K562 (cell line): ENCODE results near the gene THSD8. TPM values are rescaled to one million over a fixed set of nuclear protein-coding genes. Genes with fewer than 3 reads are reported as not detected.

Experiments used
- ATAC-seq: fragments of 200-7000 bp; cut with Tn5 transposase; 3 replicates; pipeline ENCODE4 v1.9.1; 2020; ENCODE audit warnings: moderate library complexity
- BruUV-seq: library from RNA; stranded (reverse); fragments of 400-500 nt; replicated peaks from 2 replicates; lab custom pipeline; 2021; lab: Mats Ljungman, UMichigan
- CTCF ChIA-PET: fragments of 300-600 bp; formaldehyde crosslinking; extraction: SDS; loops from one replicate; lab custom pipeline; 2021; ENCODE audit warnings: low intra/inter-chr PET ratio; lab: Yijun Ruan, JAX
- POLR2A ChIA-PET: fragments of 300-600, 350-650 bp; sonication (Branson Sonifier 250); formaldehyde crosslinking; extraction: SDS; loops from one replicate; lab custom pipeline; 2021; ENCODE audit warnings: antibody characterized with exemption, inconsistent platforms; lab: Yijun Ruan, JAX
- DNase-seq, 4 experiments: peaks; one replicate each; pipeline versions ENCODE4 v3.0.0 to v3.0.0-alpha.2; 2011 to 2018; ENCODE audit warnings: low spot score in 3 of 4, mixed read lengths in 3 of 4; ENCODE audit errors: extremely low read depth in 1 of 4
- FAIRE-seq: peaks from 2 replicates; lab custom pipeline; 2011; peaks lifted over from hg19 to GRCh38; lab: Jason Lieb, UNC
- H2AFZ ChIP-seq: 2 replicates; pipeline ENCODE4 v1.6.0; 2011; ENCODE audit warnings: low read depth, low read length, control low read depth, inconsistent platforms
- H3K27ac ChIP-seq: fragments of 200-600 bp; 3 replicates; pipeline ENCODE4 v1.8.0; 2011; ENCODE audit warnings: low read depth, mild to moderate bottlenecking, control low read depth, inconsistent platforms, low read length, moderate library complexity, mixed read lengths; ENCODE audit errors: extremely low read depth
- H3K27me3 ChIP-seq, 2 experiments: fragments of 300-600 bp in 1 of 2; 2 replicates in 1 of 2; 3 replicates in 1 of 2; pipeline versions ENCODE4 v1.6.0 to v1.8.0; 2011; ENCODE audit warnings: inconsistent platforms in 2 of 2, low read length in 2 of 2, mild to moderate bottlenecking in 1 of 2, mixed read lengths in 1 of 2, moderate library complexity in 1 of 2; ENCODE audit not compliant: control insufficient read depth in 2 of 2, insufficient read depth in 2 of 2
- H3K36me3 ChIP-seq: fragments of 300-600 bp; 3 replicates; pipeline ENCODE4 v1.8.0; 2011; ENCODE audit warnings: mild to moderate bottlenecking, low read length, inconsistent platforms; ENCODE audit not compliant: control insufficient read depth, insufficient read depth
- H3K4me1 ChIP-seq, 2 experiments: fragments of 200-600 bp in 1 of 2; replicated peaks in 1 of 2; 2 replicates in 1 of 2; 3 replicates in 1 of 2; pipeline versions ENCODE4 v1.5.1 to v1.8.0; 2011; ENCODE audit warnings: inconsistent platforms in 2 of 2, low read length in 2 of 2, mild to moderate bottlenecking in 1 of 2, mixed read lengths in 1 of 2, moderate library complexity in 1 of 2; ENCODE audit not compliant: control insufficient read depth in 2 of 2, insufficient read depth in 2 of 2
- H3K4me2 ChIP-seq: 2 replicates; pipeline ENCODE4 v1.6.1; 2011; ENCODE audit warnings: low read length, control low read depth, inconsistent platforms, mixed read lengths; ENCODE audit not compliant: insufficient read depth
- H3K4me3 ChIP-seq: fragments of 200-600 bp; sonication (generic), shearing (Covaris generic); 2 replicates; pipeline ENCODE4 v1.5.1; 2016; ENCODE audit warnings: control low read depth, inconsistent platforms
- H3K79me2 ChIP-seq: fragments of 200-600 bp; 3 replicates; pipeline ENCODE4 v1.8.0; 2011; ENCODE audit warnings: low read length, inconsistent platforms; ENCODE audit not compliant: control insufficient read depth, insufficient read depth
- H3K9ac ChIP-seq, 2 experiments: 2 replicates each; pipeline versions ENCODE4 v1.6.0 to v1.6.1; 2011; ENCODE audit warnings: low read depth in 2 of 2, low read length in 2 of 2, control low read depth in 1 of 2, inconsistent platforms in 1 of 2, mild to moderate bottlenecking in 1 of 2, mixed read lengths in 1 of 2; ENCODE audit not compliant: insufficient read depth in 1 of 2
- H3K9me1 ChIP-seq: one replicate; pipeline ENCODE4 v1.6.0; 2011; ENCODE audit warnings: inconsistent platforms, mild to moderate bottlenecking, low read length, moderate library complexity; ENCODE audit not compliant: control insufficient read depth, insufficient read depth
- H3K9me3 ChIP-seq: replicated peaks from 2 replicates; pipeline ENCODE4 v1.5.1; 2011; ENCODE audit warnings: low read depth, low read length, inconsistent platforms; ENCODE audit not compliant: control insufficient read depth, insufficient read depth
- H4K20me1 ChIP-seq: replicated peaks from 2 replicates; pipeline ENCODE4 v1.6.1; 2011; ENCODE audit warnings: low read length, inconsistent platforms, mixed read lengths; ENCODE audit not compliant: control insufficient read depth, insufficient read depth
- ADNP ChIP-seq: fragments of 200-800 bp; sonication (Bioruptor generic); IDR thresholded peaks from 2 replicates; pipeline ENCODE4 v1.6.1; 2016; ENCODE audit warnings: missing genetic modification characterization, missing compliant biosample characterization
- BCOR ChIP-seq: fragments of 450-650 bp; IDR thresholded peaks from 2 replicates; pipeline ENCODE4 v1.6.1; 2016
- EGR1 ChIP-seq: fragments of 450-650 bp; conservative IDR thresholded peaks from 2 replicates; pipeline ENCODE4 v1.6.1; 2017; ENCODE audit warnings: mild to moderate bottlenecking
- HDGF ChIP-seq: fragments of 450-650 bp; IDR thresholded peaks from 2 replicates; pipeline ENCODE4 v1.6.1; 2016
- HLTF ChIP-seq: fragments of 450-650 bp; IDR thresholded peaks from 2 replicates; pipeline ENCODE4 v1.6.1; 2016
- NRF1 ChIP-seq, 2 experiments: fragments of 450-650 bp; IDR thresholded peaks in 1 of 2; conservative IDR thresholded peaks in 1 of 2; 2 replicates each; pipeline ENCODE4 v1.6.1; 2014; ENCODE audit warnings: mild to moderate bottlenecking in 2 of 2
- PCBP1 ChIP-seq: fragments of 200-400 bp; formaldehyde crosslinking; IDR thresholded peaks from 2 replicates; pipeline ENCODE4 v1.6.1; 2018; ENCODE audit warnings: mild to moderate bottlenecking, low read depth, low read length; ENCODE audit not compliant: poor library complexity, severe bottlenecking
- SMARCE1 ChIP-seq: fragments of 450-650 bp; IDR thresholded peaks from 2 replicates; pipeline ENCODE4 v1.7.1; 2016; ENCODE audit warnings: mild to moderate bottlenecking
- ZNF143 ChIP-seq: sonication (generic); formaldehyde crosslinking; IDR thresholded peaks from 2 replicates; pipeline ENCODE4 v1.9.0; 2022; ENCODE audit warnings: mild to moderate bottlenecking, missing genetic modification reagents
- WGBS: fragments of 100-300 bp; shearing (Covaris generic); methylation state at CpG from one replicate; pipeline ENCODE4 v1.1.6; 2016; ENCODE audit warnings: low coverage, mixed read lengths; ENCODE audit not compliant: insufficient coverage; ENCODE audit errors: missing lambda C conversion rate; 5-methylcytosine and 5-hydroxymethylcytosine counted together
- in situ Hi-C: fragments of 300-500 bp; cut with MboI; formaldehyde crosslinking; loops from 4 replicates; pipeline ENCODE4 v1.15.0; 2018; ENCODE audit warnings: inconsistent platforms, mixed read lengths
- intact Hi-C: fragments of 100-400 bp; cut with micrococcal nuclease; formaldehyde crosslinking; loops from 2 replicates; pipeline ENCODE4 v1.14.2; 2022
- polyA plus RNA-seq, 8 experiments: library from polyadenylated mRNA; depleted of rRNA in 4 of 8; stranded (reverse) in 5 of 8; unstranded in 3 of 8; fragments of >200 nt; fragmentation: Nextera tagmentation in 2 of 8; fragmentation: Illumina TruSeq in 1 of 8; extraction: Ambion mirVana in 2 of 8; extraction: Trizol in 1 of 8; gene quantifications; 2 replicates each; pipeline versions ENCODE4 v1.2.1 to v1.2.3, GENCODE V29; 2011 to 2014; ENCODE audit warnings: inconsistent platforms in 1 of 8, missing spikeins in 1 of 8
- total RNA-seq, 7 experiments: library from RNA; depleted of rRNA in 6 of 7; stranded (reverse); fragments of >200 nt in 6 of 7; fragmentation: Illumina TruSeq in 2 of 7; extraction: Trizol in 2 of 7; gene quantifications; 2 replicates each; pipeline versions ENCODE4 v1.2.1 to v1.2.3, GENCODE V29; 2011 to 2021; ENCODE audit warnings: low replicate concordance in 1 of 7
- TF ChIP-seq, protein P1 (sequence below): fragments of 450-650 bp; IDR thresholded peaks from 2 replicates; pipeline ENCODE4 v1.6.1; 2016; ENCODE audit warnings: antibody characterized with exemption
- TF ChIP-seq, protein P2 (sequence below), 2 experiments: fragments of 250-450 bp in 1 of 2; fragments of 450-650 bp in 1 of 2; sonication (Bioruptor Pico) in 1 of 2; IDR thresholded peaks; 2 replicates each; pipeline versions ENCODE4 v1.6.1 to v1.8.0; 2016 to 2021; ENCODE audit warnings: mild to moderate bottlenecking in 2 of 2, moderate library complexity in 2 of 2, missing compliant biosample characterization in 1 of 2, missing genetic modification characterization in 1 of 2
- TF ChIP-seq, protein P3 (sequence below): fragments of 250-450 bp; sonication (Bioruptor Pico); IDR thresholded peaks from 2 replicates; pipeline ENCODE4 v1.8.0; 2021; ENCODE audit warnings: moderate library complexity, mild to moderate bottlenecking, inconsistent platforms
- TF ChIP-seq, protein P4 (sequence below), 3 experiments: fragments of 200-800 bp in 1 of 3; sonication (Bioruptor generic) in 1 of 3; sonication (generic) in 1 of 3; formaldehyde crosslinking in 1 of 3; IDR thresholded peaks; 2 replicates each; pipeline versions ENCODE4 v1.6.1 to v1.8.0; 2016 to 2022; ENCODE audit warnings: mild to moderate bottlenecking in 2 of 3, missing compliant biosample characterization in 2 of 3, missing genetic modification characterization in 2 of 3, missing genetic modification reagents in 1 of 3

Gene THSD8
- total and polyA plus RNA-seq, 9 of the 15 experiments (the other 6 are each of a cell fraction or from before 2014, with no cell fraction given), result 8.4 to 42.4 (median 19.9) TPM; not detected in 2

DNA sequence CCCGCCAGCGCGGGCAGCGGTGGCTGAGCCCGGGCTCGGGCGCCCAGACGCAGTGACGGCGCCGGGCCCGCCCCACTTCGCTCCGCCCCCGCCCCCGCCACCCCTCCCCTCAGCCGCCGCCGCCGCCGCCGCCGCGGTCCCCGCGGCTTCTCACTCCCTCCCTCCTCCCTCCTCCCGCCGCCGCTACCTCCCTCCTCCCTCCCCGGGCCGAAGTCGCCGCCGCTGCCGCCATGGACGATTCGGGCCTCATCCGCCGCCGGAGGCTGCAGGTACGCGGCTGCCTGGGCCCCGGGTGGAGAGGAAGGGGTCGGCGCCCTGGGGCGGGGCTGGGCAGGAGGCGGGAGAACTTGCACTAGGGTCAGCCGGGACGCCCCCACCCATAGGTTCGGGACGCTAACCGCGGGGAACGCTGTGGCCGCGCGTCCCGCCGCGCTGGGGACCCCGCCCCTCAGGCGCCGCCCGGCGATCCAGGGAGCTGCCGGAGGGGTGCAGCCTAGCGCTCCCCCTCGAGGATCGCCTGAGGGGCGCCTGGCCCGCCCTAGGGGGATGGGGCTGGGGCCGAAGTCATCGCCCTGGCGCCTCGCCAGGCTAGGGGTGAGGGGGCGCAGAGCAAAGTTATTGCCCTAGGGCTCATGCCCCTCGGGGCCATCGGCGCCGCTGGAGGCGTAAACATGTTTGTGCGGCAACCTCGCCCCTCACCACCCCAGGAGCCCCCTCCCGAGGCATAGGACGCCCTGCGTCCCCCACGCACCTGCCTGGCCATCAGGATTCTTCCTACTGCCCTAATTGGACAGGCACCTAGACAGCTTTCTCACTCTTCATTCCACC, 32.1 kb downstream of the THSD8 start (continued):
- TF ChIP-seq PCBP1, result peak; percentile 76
- TF ChIP-seq HLTF, result no peak
- TF ChIP-seq NRF1 (conservative IDR thresholded peaks at IDR 0.05 in 1 of 2, IDR thresholded peaks at IDR 0.05 in 1 of 2), result no peak

DNA sequence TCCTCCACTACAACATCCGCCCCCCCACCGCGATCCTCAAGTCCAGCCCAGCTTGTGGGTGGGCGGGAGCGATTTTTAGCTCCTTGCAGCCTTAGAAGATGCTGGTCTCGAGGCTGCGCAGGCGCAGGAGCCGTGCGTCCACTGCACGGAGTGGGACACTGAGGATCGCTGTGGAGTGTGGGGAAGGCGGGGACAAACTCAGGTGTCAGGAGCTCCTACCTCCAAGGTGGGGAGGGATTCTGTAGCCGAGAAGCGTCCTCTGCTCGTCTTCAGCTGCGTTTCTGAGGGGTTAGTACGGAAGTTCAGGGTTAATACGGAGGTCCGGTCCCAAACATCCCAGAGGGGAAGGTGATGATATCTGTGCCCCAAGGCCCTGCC, 32.7 kb downstream of the THSD8 start, which contains the start of gene RTBDN:
Gene RTBDN, minus strand, starts transcription at position 14 of the 378 bp plus-strand sequence. CDS start 4,600 bp downstream, outside the sequence.
- Histone ChIP-seq H3K27me3 (no peaks in the 10 kb centered on the region), H3K4me2 (peak within 1 kb of the TSS; percentile 85), H4K20me1 (peaks cover 17% of the 10 kb centered on the region), H3K36me3 (no peaks in the 10 kb centered on the region; the same call in 2 of the 3 replicates), H3K9me3 (no peaks in the 10 kb centered on the region), H3K79me2 (peaks cover 9% of the 10 kb centered on the region; the same call in 2 of the 3 replicates), H3K9me1 (no peaks in the 10 kb centered on the region), H3K4me3 (peak within 1 kb of the TSS; percentile 58), H2AFZ (peak within 1 kb of the TSS; percentile 93), H3K9ac (peak within 1 kb of the TSS; percentile 36 to 90; a peak in 3 of 4 replicates), H3K27ac (no peak within 1 kb of the TSS)
- ChIA-PET POLR2A (interaction anchor here (1.2 kb wide), 1 partner anchor 10 kb away, joined by 4 read pairs; no protein-coding TSS in a partner anchor), CTCF (no interaction called here)
- intact Hi-C loops (no loop called here), in situ Hi-C loops (no loop called here)
- FAIRE-seq (peak; percentile 72), DNase-seq (peak in 2 of 4 experiments; percentile 51 to 72), ATAC-seq (no peak)
- 23% methylated on average over 20 of the region's 20 CpGs for WGBS
- BruUV-seq, result no TSS peak
- TF ChIP-seq, protein P1, sequence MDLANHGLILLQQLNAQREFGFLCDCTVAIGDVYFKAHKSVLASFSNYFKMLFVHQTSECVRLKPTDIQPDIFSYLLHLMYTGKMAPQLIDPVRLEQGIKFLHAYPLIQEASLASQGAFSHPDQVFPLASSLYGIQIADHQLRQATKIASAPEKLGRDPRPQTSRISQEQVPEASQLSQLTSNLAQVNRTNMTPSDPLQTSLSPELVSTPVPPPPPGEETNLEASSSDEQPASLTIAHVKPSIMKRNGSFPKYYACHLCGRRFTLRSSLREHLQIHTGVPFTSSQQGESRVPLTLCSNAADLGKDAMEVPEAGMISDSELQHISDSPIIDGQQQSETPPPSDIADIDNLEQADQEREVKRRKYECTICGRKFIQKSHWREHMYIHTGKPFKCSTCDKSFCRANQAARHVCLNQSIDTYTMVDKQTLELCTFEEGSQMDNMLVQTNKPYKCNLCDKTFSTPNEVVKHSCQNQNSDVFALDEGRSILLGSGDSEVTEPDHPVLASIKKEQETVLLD, result peak; percentile 79; the same call in 1 of the 2 replicates
- TF ChIP-seq ADNP (tag) (no peak), EGR1 (peak; percentile 77), SMARCE1 (no peak), NRF1 (conservative IDR thresholded peaks at IDR 0.05 in 1 of 2, IDR thresholded peaks at IDR 0.05 in 1 of 2) (peak; percentile 83 to 86), ZNF143 (CRISPR knock-in tag) (0 out of 2 replicates have a peak, but pooled peaks have one; percentile 37), BCOR (0 out of 2 replicates have a peak, but pooled peaks have one; percentile 36), HDGF (0 out of 2 replicates have a peak, but pooled peaks have one; percentile 46)
- TF ChIP-seq, protein P2, sequence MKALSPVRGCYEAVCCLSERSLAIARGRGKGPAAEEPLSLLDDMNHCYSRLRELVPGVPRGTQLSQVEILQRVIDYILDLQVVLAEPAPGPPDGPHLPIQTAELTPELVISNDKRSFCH (CRISPR knock-in tag; IDR thresholded peaks at IDR 0.05), result no peak
- TF ChIP-seq, protein P2 (tag; IDR thresholded peaks at IDR 0.05), result 0 out of 2 replicates have a peak, but pooled peaks have one; percentile 10
- TF ChIP-seq, protein P3, sequence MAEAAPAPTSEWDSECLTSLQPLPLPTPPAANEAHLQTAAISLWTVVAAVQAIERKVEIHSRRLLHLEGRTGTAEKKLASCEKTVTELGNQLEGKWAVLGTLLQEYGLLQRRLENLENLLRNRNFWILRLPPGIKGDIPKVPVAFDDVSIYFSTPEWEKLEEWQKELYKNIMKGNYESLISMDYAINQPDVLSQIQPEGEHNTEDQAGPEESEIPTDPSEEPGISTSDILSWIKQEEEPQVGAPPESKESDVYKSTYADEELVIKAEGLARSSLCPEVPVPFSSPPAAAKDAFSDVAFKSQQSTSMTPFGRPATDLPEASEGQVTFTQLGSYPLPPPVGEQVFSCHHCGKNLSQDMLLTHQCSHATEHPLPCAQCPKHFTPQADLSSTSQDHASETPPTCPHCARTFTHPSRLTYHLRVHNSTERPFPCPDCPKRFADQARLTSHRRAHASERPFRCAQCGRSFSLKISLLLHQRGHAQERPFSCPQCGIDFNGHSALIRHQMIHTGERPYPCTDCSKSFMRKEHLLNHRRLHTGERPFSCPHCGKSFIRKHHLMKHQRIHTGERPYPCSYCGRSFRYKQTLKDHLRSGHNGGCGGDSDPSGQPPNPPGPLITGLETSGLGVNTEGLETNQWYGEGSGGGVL (CRISPR knock-in tag), result no peak
- TF ChIP-seq, protein P4, sequence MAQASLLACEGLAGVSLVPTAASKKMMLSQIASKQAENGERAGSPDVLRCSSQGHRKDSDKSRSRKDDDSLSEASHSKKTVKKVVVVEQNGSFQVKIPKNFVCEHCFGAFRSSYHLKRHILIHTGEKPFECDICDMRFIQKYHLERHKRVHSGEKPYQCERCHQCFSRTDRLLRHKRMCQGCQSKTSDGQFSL (CRISPR knock-in tag; IDR thresholded peaks at IDR 0.05), result peak; percentile 70; the same call in 1 of the 2 replicates
- TF ChIP-seq, protein P4 (tag; IDR thresholded peaks at IDR 0.05), result no peak
- TF ChIP-seq, all 486 proteins: peak for 8
- peaks cover 36 to 63% of the 10 kb centered on the region in 2 experiments for H3K4me1 ChIP-seq
